NOMO-1 treated with dmso at 0.1 percent for 144 hours (cell line): Measurements from ENCODE around the gene ZNF30.
"Not testable (repeated sequence)": the region's sequence is repeated elsewhere in the genome, so short reads cannot be mapped to it uniquely, and the experiment has no call there.

Experiments
- DNase-seq: peaks from one replicate; lab custom pipeline; 2025; ENCODE audit not compliant: unreplicated experiment; lab: John Stamatoyannopoulos, UW

The ZNF30 gene

GRCh38 chr19:34960103-34960805 is 33.6 kb downstream of the ZNF30 start:
- no peak for DNase-seq

GRCh38 chr19:34960940-34961679 is 34.4 kb downstream of the ZNF30 start:
- DNase-seq = no peak

DNA sequence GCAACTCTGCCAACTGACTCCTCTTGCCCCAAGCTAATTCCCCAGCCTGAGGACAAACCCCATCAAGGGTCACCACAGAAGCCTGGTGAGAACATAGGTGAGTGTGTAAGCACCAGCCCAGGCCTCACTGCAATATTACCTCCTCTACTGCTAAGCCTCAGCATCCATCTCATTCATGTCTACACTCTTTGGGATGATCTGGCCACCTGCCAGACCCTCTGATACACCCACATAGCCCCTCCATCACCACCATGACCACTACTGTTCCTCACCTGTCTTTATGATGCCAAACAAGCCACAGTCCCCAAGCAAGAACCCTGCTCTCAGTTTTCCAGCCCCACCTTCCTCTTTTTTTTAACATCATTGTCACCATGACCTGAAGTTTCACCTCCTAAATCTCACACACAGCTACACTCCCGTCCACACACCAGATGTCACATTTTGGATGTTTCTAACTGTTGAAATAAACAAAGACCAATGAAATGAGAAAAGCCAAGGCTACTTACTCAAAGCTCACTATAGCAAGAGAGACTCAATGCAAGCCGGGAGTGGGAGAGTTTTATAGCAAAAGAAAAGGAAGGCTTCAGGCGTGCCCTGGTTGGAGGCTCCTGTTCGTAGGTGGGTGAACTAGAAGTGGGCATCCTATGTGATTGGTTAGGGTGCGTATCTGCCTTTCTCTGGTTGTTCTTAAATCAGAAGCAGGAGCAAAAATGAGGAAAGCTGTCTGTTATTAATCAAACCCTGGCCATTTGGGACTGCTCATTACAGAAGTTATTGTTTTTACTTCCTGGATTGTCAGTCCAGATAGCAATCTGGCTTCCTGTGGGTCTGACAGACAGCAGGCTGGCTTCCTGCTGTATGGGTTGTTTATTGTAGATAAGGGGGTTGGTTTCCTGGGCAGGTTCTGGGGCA is 35.3 kb downstream of the ZNF30 start:
- no peak for DNase-seq

DNA sequence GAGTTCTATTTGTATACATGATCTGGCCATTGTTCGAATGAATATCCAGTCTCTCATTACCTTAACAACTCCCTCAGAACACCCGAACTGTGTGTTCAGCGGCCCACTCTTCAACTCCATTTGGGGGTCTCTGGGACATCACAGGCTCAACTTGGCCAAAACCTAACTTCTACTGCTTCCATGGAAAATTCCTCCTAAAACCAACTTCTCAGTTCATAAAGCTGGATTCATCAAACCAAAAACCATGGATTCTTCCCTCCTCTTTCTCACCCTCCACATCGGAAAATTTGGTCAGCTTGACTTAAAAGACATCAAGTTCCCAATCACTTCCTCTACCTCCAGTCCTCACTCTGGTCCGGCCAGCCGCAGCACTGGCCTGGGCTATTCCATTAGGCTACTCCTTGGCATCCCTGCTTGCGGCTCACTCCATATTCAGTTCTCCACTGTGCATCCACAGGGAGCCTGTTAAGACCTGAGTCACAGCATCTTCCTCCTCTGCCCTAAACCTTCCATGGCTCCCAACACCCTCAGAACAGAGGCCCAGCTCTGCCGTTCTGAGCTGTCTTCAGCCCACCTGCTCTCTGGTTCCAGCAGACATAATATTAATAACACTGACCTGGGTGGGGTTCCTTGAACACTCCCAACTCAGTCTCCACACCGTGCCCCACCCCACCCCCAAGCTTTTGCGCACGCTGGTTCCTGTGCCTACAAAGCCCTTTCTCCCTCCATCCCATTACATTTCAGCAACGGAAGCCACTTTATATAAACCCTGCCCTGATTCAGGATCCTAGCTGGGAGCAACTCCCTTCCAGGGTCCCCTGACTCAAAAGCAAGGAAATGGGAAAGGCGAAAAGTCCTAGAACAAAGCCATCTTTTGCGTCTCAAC is 36.2 kb downstream of the ZNF30 start:
- DNase-seq = no peak

- DNase-seq = peak; percentile 9
Observed at GRCh38 chr19:34963573-34964406, 37.1 kb downstream of the ZNF30 start, which contains the start of gene ZNF792. Gene ZNF792 (minus strand): TSS chr19:34964229. CDS start chr19:34963662, 567 bp downstream.

GRCh38 chr19:34964598-34964997 is 37.9 kb downstream of the ZNF30 start:
- DNase-seq = no peak

DNA sequence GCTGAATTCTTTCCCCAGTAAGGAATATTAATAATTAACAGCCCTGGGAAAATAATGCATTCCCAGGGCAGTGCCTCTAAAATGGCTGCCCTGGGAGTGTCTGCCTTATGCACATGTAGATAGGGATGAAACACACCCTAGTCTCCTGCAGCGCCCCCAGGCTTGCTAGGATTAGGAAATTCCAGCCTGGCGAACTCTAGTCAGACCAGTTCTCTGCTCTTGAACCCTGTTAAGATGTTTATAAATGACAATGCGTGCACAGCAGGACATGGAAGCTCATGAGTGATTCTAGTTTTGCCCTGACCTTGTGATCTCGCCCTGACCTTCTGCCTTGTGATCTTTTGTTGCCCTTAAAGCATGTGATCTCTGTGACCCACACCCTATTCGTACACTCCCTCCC is 38.8 kb downstream of the ZNF30 start:
- not testable (repeated sequence) for DNase-seq

DNA sequence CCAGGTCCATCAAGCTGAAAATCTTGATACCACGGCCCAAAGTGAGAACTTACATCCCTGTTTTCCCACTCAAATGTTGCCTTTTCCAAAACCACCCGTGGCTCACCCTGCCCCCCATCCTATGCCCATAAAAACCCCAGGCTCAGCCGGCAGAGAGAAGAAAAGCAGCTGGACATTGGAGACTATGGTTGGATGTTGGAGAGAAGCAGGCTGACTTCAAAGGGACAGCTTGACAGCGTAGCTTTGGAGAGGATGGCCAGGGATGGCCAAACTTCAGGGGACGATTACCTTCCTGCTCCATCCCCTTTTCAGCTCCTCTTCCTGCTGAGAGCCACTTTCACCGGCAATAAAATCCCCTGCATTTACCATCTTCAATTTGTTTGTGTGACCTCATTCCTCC is 40.8 kb downstream of the ZNF30 start:
- DNase-seq = no peak

- DNase-seq = no peak
Observed at GRCh38 chr19:34969721-34970120, 43.0 kb downstream of the ZNF30 start.

DNA sequence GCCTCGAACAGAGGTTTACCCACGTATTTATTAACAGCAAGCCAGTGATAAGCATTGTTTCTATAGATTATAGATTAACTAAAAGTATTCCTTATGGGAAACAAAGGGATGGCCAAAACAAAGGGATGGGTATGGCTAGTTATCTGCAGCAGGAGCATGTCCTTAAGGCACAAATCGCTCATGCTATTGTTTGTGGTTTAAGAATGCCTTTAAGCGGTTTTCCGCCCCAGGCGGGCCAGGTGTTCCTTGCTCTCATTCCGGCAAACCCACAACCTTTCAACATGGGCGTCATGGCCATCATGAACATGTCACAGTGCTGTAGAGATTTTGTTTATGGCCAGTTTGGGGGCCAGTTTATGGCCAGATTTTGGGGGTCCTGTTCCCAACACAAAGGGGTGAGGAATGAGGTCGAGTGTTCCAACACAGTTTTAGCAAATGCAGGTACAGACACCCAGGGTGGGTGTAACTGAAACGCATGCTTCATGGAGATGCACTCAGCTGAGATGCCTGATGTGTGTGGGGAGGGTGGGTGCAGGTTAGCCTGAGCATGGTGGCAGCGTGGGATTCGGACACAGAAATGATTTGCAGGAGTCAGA is 43.6 kb downstream of the ZNF30 start:
- not testable (repeated sequence) for DNase-seq

GRCh38 chr19:34972163-34972705 is 45.5 kb downstream of the ZNF30 start:
- no peak for DNase-seq

DNA sequence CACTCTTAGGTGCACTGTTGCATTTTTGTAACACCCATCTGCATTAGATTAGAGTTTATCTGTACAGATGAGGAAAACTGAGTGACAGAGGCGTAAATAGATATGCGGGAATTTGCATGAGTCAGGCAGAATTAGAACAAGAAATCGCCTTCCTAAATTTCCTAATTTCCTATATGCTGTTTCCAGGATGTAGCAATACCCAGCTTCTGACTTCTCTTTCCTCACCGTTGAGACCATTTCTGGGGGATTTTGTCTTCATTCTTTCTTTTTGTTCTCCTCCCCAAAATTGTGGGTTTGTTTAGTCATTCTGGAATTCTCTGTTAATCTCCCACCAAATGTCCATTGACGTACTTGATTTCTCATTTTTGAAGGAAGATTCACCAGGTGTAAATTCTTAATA is 47.9 kb downstream of the ZNF30 start:
- no peak for DNase-seq

DNA sequence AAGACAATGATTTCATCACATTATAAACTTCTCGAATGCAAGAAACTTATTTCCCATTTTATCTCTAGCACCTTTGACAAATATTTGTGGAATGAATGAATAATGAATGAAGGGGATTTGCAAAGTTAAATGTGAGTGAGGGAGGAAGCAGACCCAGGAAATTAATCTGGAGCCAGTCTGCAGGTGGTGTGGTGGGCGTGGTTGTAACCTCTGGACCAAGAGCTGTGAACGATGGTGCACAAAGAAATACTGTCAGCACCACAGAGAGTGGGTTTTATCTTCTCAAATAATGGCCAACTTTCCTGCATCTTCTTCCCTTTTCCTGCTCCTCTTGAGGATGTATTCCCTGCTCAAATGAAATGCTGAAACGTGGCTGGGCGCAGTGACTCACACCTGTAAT is 48.4 kb downstream of the ZNF30 start:
- no peak for DNase-seq

GRCh38 chr19:34976611-34977010 is 49.9 kb downstream of the ZNF30 start:
- no peak for DNase-seq

GRCh38 chr19:34979819-34980640 is 53.3 kb downstream of the ZNF30 start:
- no peak for DNase-seq

- DNase-seq = no peak
Observed at GRCh38 chr19:34982275-34982674, 55.6 kb downstream of the ZNF30 start.

- DNase-seq = no peak
Observed at GRCh38 chr19:34983786-34984185, 57.1 kb downstream of the ZNF30 start.

GRCh38 chr19:34984287-34984686 is 57.6 kb downstream of the ZNF30 start:
- no peak for DNase-seq
